ENCODE measurements around the gene SLC38A1. TPM values are rescaled to one million over a fixed set of nuclear protein-coding genes. Genes with fewer than 3 reads are reported as not detected.

SLC38A1 gene
- total and polyA plus RNA-seq, 2 experiments from 2014 or later: 114 to 234 TPM

- no peak for TF ChIP-seq CTCF (conservative IDR thresholded peaks at IDR 0.05; ENCODE audit: low read depth in 2 of 2)
- TF ChIP-seq POLR2AphosphoS5 (IDR thresholded peaks at IDR 0.05; ENCODE audit: low read depth): no peak
- TF ChIP-seq ZNF462 (CRISPR knock-in tag; IDR thresholded peaks at IDR 0.05): no peak
- TF ChIP-seq ZNF114 (CRISPR knock-in tag; IDR thresholded peaks at IDR 0.05): no peak
- TF ChIP-seq NANOG (IDR thresholded peaks at IDR 0.05; ENCODE audit: borderline replicate concordance): no peak
Measured at GRCh38 chr12:46246021-46246700, 22.7 kb downstream of the SLC38A1 start (continued).

- Histone ChIP-seq H3K79me2 (replicated peaks; ENCODE audit: insufficient read depth) (peaks cover 100% of the 10 kb centered on the region), H3K27ac (ENCODE audit: low read depth) (no peak overlapping the region), H3K4me1 (ENCODE audit: insufficient read depth) (peaks cover 24% of the 10 kb centered on the region), H3K9me2 (ENCODE audit: insufficient read depth) (0 out of 2 replicates have a peak, but pooled peaks cover 3% of the 10 kb centered on the region), H3K4me3 (no peak overlapping the region), H3K27me3 (ENCODE audit: insufficient read depth) (no peaks in the 10 kb centered on the region), H3K4me2 (peak overlapping the region; percentile 16), H3K36me3 (ENCODE audit: insufficient read depth) (peaks cover 34% of the 10 kb centered on the region; the same call in 1 of the 2 replicates), H3F3A (replicated peaks; ENCODE audit: low read depth) (no peaks in the 10 kb centered on the region), H4K20me1 (replicated peaks; ENCODE audit: insufficient read depth) (peaks cover 89% of the 10 kb centered on the region), H2AFZ (no peak overlapping the region)
- ATAC-seq (no peak), DNase-seq (ENCODE audit: low spot score) (no peak)
- peaks cover 6% of the 10 kb centered on the region for H3K27me3 Mint-ChIP-seq (ENCODE audit: insufficient read depth, low read depth, poor library complexity)
- no peak overlapping the region for H3K4me3 Mint-ChIP-seq
- H3K36me3 Mint-ChIP-seq (ENCODE audit: low read depth): peaks cover 92% of the 10 kb centered on the region
- H3K4me1 Mint-ChIP-seq: peaks cover 37% of the 10 kb centered on the region
- no peak overlapping the region for H3K27ac Mint-ChIP-seq
- H3K9me3 Mint-ChIP-seq: peaks cover 15% of the 10 kb centered on the region
- no peak for TF ChIP-seq REST (IDR thresholded peaks at IDR 0.05; ENCODE audit: unreplicated experiment)
- TF ChIP-seq CREB1 (CRISPR knock-in tag; IDR thresholded peaks at IDR 0.05; ENCODE audit: low read depth): no peak
- no peak for TF ChIP-seq ZNF331 (CRISPR knock-in tag; IDR thresholded peaks at IDR 0.05; ENCODE audit: low read depth)
- TF ChIP-seq ZNF114 (CRISPR knock-in tag; IDR thresholded peaks at IDR 0.05): no peak
- no peak for TF ChIP-seq NANOG (IDR thresholded peaks at IDR 0.05; ENCODE audit: borderline replicate concordance)
- no peak for TF ChIP-seq CTCF (conservative IDR thresholded peaks at IDR 0.05; ENCODE audit: low read depth in 2 of 2)
Measured at GRCh38 chr12:46244997-46245396, 23.8 kb downstream of the SLC38A1 start.

Data from GM23338 (cell line).